Regular cardiac myocyte (primary cell): ENCODE data around the gene ANO7. TPM values are rescaled to one million over a fixed set of nuclear protein-coding genes. Genes with fewer than 3 reads are reported as not detected.

ENCODE experiments used
- total RNA-seq: library from RNA; depleted of rRNA; stranded (reverse); fragments of >200 nt; gene quantifications from 2 replicates; pipeline ENCODE4 v1.2.3, GENCODE V29; 2014

Gene ANO7, protein sequence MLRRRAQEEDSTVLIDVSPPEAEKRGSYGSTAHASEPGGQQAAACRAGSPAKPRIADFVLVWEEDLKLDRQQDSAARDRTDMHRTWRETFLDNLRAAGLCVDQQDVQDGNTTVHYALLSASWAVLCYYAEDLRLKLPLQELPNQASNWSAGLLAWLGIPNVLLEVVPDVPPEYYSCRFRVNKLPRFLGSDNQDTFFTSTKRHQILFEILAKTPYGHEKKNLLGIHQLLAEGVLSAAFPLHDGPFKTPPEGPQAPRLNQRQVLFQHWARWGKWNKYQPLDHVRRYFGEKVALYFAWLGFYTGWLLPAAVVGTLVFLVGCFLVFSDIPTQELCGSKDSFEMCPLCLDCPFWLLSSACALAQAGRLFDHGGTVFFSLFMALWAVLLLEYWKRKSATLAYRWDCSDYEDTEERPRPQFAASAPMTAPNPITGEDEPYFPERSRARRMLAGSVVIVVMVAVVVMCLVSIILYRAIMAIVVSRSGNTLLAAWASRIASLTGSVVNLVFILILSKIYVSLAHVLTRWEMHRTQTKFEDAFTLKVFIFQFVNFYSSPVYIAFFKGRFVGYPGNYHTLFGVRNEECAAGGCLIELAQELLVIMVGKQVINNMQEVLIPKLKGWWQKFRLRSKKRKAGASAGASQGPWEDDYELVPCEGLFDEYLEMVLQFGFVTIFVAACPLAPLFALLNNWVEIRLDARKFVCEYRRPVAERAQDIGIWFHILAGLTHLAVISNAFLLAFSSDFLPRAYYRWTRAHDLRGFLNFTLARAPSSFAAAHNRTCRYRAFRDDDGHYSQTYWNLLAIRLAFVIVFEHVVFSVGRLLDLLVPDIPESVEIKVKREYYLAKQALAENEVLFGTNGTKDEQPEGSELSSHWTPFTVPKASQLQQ
- total RNA-seq: 0.38 and 0.85 TPM in 2 replicates

DNA sequence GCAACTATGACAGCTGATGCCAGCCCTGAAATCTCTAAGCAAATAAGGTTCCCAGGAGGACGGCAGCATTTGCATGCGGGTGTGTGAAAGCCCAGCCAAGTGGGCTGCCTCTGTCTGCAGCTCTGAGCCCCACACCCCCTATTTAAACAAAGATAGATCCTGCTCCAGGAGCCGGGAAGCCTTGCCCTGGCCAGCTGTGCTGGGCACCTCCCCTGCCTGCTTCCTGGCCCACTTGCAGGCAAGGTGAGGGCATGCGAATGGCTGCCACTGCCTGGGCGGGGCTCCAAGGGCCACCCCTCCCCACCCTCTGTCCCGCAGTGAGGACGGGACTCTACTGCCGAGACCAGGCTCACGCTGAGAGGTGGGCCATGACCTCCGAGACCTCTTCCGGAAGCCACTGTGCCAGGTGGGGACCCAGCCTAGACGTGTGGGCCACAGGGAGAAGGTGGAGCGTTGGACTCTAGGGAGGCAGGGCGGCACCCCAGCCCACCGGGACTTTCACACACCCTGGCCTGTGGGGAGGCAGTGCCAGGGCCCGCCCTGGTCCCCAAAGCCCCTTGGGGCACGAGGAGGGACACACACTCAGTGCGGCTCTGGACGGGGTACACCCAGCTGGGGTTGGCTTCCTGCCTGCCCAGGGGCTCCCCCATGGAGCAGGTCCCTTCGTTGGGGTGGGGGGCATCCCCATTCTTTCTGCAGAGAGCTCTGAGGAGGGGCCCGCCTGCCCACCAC is at the start of gene ANO7:
Gene ANO7 (plus strand): TSS at position 317 of the 732 bp plus-strand sequence. CDS start 1,387 bp downstream, outside the sequence.

DNA sequence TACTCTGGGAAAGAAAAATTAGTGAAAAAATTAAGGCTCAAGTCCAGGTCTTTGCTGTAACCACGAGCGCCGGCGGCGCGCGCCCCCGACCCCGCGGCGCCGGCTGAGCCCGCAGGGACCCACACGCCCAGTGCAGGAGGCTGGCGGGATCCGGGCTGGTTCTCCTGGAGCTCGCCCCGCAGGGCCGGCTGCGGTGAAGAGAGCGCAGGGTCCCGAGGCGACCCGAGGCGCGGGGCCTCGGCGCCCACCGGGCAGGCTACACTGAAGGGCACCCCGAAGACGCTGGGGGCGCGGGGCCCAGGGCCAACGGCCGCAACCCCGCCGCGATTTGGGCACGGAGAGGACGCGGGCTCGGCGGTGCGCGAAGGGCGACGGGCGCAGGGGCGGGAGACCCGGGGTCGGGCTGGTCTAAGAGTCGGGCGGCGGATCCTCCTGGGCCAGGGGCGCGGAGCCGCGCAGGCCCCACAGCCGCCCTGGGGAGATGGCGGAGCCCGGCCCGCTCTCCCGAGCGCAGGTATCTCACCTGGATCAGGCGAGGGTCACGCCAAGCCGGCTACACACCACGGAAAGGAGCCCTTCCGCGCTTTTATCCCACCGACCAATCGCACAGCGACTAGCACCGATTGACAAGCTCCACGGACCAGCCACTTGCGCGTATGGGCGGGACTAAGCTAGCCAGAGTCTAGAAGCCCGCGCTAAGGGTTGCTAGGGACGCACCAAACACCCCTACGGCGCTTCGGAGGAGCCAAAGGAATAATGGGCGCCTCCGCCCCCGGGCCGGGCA is 39.4 kb upstream of the ANO7 start, which contains the start of gene PASK:
Gene PASK (minus strand): TSS at position 582 of the 784 bp plus-strand sequence. CDS start 6,440 bp downstream, outside the sequence.

DNA sequence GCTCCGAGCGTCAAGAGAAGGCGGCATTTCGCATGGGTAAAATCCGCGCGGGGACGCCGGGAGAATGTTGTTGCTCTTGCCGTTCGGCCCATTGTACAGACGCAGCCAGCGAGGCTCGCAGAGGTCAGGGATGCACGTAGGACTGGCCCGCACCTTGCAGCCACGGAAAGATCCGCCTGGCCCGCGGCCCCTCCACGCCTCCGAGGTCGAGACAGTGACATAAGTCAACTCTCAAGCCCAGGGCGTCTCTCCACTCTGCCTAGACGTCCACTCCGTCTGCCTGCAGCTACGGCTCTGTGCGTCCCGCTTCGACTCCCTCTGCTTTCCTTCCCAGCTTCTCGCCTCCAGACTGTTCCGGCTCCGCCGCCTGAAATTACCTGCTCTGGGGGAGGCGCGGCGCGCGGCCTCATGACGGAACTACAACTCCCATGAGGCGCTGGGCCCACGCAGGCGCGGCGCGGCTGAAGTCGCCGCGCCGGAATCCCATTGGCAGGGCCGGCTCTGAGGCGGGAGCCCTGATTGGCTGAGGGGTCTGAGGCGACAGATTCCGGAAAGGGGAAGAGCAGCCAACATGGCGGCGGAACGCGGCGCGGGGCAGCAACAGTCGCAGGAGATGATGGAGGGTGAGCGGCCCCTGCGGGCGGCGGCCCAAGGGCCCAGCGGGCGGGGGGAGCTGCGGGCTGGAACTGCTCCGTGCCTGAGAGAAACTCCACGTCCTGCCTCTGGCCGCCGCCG is 38.4 kb upstream of the ANO7 start, which contains the start of gene PPP1R7:
Gene PPP1R7 (plus strand): TSS at position 543 of the 735 bp plus-strand sequence. CDS start 29 bp downstream, at position 572.

Other genes starting within 250 kb of the ANO7 start
- 4.6 and 10.7 TPM in 2 replicates for gene SNED1, start 190.1 kb upstream of the ANO7 start, total RNA-seq
- 22.6 and 25.7 TPM in 2 replicates for gene MTERF4, start 86.4 kb upstream of the ANO7 start, total RNA-seq
- gene PASK, start 39.2 kb upstream of the ANO7 start, total RNA-seq: 2.3 and 7.7 TPM in 2 replicates
- gene PPP1R7, start 38.2 kb upstream of the ANO7 start, total RNA-seq: 53.3 and 126 TPM in 2 replicates
- gene HDLBP, start 127.0 kb downstream of the ANO7 start, total RNA-seq: 1,015 and 1,103 TPM in 2 replicates
- 419 and 451 TPM in 2 replicates for gene SEPTIN2, start 127.2 kb downstream of the ANO7 start, total RNA-seq
- 33.8 and 40.3 TPM in 2 replicates for gene FARP2, start 167.6 kb downstream of the ANO7 start, total RNA-seq